HG03457 (cell line): ENCODE data around the gene CNDP1.
"Not testable (repeated sequence)": the region's sequence is repeated elsewhere in the genome, so short reads cannot be mapped to it uniquely, and the experiment has no call there.

Source experiments
- ATAC-seq: cut with Tn5 transposase; IDR thresholded peaks from one replicate; pipeline ENCODE4 v1.9.1; 2021; ENCODE audit warnings: moderate number of reproducible peaks; ENCODE audit not compliant: unreplicated experiment

The CNDP1 gene

DNA sequence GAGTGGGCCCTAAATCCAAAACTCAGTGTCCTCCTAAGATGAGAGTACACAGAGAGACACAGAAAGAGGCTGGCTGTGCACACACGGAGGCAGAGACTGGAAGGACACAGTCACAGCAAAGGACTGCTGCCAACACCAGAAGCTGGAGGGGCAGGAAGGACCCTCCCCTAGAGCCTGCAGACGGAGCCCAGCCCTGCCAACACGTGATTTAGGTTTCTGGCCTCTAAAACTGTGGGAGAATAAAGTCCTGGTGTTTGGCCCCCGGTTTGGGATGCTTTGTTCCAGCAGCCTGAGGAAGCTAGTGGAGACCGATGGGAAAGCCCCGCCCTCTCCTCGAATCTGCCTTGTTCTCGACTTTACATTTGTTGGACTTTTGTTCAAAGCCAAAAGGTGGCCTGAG is 10.6 kb downstream of the CNDP1 start:
- ATAC-seq: no peak

DNA sequence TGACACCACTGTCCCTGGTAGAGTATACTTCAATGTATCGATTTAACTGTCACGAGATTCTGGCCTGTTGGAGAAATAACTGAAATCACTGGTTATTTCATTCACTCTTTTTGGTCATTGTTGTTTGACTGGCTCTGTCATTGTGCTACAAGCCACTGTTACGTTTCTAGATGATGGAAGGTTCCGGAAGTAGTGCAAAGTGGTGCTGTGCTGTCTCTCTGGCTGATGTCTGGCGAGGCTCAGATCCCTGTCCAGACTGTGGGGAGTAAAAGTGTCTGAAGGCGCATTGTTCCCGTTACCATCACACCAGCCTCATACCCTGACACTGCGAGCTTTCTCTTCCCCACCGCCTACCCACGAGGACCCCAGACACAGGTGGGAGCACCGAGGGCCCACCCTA is 11.7 kb downstream of the CNDP1 start:
- no peak for ATAC-seq

DNA sequence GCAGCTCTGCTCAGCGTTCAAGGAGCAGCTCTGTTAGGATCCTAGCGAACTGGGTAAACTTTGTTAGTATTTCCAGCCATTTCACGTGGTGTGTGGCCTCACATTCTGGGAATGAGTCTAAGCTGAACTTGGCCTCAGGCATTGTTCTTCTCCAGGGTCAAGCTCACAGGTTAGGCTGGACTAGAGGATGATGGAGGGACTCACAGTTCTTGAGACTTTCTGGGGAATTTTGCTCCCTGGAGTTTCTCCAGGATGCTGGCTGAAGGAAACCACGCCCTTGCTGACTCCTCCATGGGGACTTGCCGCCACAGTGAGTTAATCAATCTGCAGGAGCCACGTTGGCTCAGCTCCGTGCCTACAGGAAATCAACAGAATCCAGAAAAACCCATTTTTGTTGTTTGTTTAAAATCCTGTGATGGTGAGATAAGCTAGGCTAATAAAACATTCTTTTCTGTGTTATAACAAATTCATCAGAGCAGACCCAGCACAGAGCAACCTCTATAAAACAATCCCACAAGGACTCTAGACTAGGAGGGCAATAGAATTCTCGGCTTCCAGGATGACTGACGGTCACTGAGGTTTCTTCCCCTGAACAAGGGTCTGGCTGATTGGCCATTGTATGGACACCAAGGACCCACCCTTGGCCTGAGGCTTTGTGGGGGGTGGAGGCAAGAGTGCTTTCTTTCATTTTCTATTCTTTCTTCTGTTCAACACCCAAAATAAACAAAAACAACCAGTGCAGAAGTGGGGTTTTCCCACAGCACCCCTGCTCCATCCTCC is 12.6 kb downstream of the CNDP1 start:
- ATAC-seq: no peak

DNA sequence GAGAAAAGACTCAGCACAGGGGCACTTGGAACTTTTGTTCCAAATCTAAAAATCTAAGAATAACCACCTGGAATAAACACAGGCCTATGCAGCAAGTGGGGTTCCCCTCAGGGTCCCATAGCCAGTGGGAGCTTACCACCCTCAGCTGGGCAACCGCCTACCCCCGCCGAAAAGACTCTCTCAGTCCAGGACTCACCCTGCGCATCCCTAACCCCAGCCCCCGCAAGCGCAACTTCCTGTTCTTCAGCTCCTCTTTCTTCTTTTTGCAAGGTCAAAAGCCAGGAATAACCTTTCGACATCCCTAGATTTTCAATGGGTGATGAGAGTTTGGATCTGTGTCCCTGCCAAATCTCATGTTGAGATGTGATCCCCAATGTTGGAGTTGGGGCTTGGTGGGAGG is 13.6 kb downstream of the CNDP1 start:
- ATAC-seq: no peak

DNA sequence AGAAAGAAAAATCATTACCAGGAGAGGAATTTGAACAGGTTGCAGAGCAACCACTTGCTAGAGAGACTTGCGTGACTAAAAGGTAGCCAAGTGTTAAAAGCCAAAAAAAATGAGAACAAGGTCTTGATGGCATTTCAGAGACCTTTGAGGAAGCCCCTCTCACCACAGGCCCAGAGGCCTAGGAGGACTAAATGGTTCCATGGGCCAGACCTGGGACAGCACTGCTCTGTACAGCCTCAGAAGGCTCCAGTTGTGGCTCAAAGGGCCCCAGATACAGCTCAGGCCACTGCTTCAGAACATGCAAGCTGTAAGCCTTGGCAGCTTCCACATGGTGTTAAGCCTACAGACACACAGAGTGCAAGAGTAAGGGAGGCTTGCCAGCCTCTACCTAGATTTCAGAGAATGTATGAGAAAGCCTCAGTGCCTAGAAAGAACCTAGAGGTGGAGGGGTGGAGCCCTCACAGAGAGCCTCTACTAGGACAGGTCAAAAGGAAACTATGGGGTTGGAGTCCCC is 15.3 kb downstream of the CNDP1 start:
- ATAC-seq: no peak

DNA sequence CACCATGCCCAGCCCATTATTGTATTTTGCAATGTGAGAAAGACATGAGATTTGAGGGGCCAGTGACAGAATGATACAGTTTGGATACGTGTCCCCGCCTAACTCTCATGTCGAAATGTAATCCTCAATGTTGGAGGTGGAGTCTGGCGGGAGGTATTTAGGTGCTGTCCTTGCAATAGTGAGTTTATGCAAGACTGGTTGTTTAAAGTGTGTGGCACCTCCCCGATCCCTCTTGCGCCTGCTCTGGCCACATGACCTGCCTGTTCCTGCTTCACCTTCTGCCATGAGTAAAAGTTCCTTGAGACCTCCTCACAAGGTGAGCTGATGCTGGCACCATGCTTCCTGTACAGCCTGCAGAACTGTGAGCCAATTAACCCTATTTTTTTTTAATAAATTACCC is 16.6 kb downstream of the CNDP1 start:
- no peak for ATAC-seq

DNA sequence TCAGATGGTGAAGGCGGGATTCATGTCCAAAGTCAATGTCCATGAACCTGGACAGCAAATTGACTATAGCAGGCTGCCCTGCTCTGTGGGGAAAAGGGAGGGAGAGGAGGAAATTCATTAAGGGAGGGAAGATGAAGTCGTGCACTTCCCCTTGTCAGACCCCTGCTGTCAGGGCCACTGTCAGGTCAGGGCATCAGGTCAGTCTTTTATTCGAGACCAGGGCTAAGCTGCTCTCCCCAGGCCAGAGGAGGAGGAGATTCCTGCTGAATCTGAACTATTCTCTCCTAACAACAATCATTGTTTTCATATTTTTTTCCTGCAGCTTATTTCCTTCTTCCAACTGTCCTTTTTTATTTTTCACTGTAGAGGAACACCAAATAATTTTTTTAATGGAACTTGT is 17.2 kb downstream of the CNDP1 start:
- no peak for ATAC-seq

DNA sequence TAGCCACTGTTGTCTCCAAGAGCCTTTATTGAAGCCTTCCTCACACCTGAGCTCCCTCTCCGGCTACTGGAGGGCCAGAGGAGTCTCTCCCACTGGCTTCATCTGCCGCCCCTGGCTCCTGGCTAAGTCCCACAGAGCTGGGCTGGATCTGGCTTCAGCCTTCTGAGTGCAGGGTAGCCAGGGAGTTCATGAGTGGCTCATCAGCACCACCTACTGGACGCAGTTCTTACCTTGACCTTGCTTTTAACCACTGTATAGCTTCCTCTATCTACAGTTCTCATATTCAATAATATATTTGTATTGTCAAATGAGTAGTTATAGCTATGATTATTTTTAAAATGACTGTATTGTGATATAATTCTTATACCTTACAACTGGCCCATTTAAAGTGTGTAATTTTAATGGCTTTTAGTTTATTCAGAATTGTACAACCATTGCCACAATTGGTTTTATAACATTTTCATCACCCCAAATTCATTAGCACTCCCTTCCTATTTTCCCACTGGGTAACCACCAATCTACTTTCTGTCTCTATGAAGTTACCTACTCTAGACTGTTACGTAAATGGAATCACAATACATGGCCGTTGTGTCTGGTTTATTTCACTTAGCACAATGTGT is 17.7 kb downstream of the CNDP1 start:
- ATAC-seq: peak; percentile 97

DNA sequence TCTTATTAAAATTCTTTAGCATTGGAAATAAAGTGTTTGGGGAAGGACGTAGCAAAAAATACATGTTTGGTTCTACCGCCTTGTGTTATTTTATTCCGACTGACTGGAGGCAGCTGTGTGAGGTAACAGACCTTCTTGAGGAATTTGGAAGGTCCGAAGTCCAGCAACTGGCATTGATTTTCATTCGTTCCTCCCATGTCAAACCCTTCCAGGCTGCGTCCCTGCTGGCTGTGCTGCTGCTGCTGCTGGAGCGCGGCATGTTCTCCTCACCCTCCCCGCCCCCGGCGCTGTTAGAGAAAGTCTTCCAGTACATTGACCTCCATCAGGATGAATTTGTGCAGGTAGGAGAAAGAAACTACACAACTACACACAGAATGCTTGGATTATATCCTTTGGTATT is 21.8 kb downstream of the CNDP1 start:
- no peak for ATAC-seq

DNA sequence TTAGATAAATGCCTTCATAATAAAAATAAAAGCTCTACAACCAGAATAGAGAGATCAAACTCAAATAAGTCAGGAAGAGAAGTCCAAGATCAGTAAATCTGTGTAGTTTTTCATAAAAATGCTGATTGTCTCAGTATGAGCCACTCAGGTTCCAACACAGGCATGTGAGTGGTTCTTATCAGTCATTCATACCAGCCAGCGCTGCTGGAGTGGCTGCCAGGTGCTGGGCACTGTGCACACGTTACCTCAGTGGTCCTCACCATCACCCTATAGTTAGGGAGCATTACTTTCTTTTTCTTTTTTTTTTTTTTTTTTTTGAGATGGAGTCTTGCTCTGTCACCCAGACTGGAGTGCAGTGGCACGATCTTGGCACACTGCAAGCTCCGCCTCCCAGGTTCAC is 23.8 kb downstream of the CNDP1 start:
- ATAC-seq: no peak

DNA sequence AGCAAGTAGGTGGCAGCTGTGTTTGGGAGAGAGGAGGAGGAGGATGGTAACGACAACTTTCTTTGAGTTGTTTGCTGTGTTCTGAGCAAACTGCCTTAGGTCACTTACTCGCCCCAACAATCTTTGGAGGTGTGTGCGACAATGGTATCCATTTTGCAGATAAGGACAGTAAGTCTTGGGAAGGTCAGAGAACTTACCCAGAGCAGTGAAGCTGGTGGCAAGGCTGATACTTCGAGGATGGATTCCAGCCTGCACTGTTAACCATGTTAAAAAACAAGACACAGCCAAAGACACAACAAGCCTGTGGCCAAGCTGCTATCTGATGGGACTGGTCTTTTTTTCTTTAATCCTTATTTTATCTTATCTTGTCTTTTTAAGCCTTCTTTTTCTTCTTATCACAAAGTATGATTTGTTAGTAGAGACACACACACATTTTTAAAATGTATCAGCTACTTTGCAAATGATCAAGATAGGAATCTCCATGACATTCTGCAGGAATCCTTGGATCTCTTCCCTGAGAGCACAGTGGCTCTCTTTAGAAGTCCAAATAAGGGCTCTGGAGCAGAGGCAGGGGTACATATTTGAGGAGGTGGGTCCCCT is 27.9 kb downstream of the CNDP1 start:
- no peak for ATAC-seq

DNA sequence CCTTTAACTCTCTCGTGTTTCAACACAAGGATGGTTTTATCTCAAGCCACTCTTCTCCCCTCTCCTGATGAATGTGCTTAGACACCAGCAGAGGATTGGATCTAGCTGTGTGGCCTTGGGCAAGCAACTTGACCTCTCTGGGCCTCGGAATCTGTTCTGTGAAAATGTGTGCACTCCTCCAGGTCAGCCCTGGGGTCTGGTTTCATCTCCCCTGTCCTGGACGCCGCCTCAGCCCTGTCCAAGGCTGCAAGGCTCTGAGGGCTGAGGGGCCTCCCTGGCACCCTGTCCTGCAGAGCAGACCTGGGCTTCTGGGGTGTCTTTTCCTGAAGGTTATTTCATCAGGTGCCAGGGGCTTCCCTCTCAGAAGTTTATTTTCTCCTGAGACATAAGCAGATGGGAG is 28.5 kb downstream of the CNDP1 start:
- ATAC-seq: no peak

DNA sequence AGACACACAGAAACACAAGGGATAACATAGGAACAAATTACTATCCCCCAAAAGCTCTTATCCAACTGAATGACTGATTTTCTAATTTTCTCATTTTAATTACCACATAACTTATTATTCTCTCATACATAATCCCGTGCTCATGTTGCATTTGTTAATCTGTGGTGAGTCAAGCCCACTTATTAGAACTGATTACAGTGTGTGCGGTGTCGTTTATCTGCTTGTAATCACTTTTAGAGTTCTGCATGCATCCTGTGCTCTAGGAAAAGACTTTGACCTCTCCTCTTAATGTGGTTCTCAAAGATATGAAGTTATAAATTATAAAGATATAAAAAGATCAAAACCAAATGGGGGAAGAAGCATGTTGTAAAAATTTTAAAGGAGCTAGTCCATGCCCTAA is 29.7 kb downstream of the CNDP1 start:
- no peak for ATAC-seq

DNA sequence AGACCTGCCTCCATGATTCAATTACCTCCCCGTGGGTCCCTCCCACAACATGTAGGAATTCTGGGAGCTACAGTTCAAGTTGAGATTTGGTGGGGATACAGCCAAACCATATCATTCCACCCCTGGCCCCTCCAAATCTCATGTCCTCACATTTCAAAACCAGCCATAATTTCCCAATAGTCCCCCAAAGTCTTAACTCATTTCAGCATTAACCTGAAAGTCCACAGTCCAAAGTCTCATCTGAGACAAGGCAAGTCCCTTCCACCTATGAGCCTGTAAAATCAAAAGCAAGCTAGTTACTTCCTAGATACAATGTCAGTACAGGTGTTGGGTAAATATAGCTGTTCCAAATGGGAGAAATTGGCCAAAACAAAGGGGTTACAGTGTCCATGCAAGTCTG is 30.9 kb downstream of the CNDP1 start:
- not testable (repeated sequence) for ATAC-seq

DNA sequence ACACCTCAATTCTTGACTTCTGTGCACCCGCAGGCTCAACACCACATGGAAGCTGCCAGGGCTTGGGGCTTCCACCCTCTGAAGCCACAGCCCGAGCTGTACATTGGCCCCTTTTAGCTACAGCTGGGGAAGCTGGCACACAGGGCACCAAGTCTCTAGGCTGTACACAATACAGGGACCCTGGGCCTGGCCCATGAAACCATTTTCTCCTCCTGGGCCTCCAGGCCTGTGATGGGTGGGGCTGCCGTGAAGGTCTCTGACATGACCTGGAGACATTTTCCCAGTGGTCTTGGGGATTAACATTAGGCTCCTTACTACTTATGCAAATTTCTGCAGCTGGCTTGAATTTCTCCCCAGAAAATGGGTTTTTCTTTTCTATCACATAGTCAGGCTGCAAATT is 31.7 kb downstream of the CNDP1 start:
- ATAC-seq: not testable (repeated sequence)

DNA sequence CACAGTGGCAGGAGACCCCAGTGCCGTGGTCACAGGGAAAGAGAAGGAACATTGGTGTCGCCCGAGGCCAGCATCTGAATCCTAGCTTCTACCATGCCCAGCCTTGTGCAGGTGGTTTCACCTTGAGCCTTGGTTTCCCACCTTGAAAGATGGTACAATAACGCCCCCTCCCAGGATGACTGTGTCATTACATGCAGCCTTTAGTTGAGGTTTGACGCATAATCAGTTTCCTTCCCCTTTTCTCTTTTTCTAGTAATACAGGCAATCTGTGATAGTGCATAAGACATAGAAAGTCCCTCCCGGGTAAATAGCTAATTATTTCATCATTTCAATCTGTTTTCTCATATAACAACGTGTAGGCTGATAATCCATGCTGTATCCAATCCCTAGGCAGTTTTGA is 33.5 kb downstream of the CNDP1 start:
- ATAC-seq: no peak

DNA sequence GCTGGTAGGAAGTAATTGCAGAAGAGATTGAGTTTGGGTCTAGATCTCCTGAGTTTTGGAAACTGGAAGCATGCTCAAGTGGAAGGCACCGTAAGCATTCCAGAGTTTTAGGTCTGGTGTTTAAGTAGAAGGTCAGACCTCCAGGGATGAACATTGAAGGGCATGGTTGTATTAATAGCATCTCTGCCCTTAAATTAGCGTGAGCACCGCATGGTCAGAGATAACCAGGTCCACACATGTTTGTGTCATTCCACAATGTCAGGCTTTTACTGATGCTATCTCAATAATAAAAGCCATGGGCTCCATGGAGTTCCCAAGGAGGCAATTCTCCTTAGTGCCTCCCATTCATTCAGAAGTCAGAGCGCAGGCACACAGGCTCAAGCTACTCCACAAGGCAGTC is 35.1 kb downstream of the CNDP1 start:
- ATAC-seq: no peak

DNA sequence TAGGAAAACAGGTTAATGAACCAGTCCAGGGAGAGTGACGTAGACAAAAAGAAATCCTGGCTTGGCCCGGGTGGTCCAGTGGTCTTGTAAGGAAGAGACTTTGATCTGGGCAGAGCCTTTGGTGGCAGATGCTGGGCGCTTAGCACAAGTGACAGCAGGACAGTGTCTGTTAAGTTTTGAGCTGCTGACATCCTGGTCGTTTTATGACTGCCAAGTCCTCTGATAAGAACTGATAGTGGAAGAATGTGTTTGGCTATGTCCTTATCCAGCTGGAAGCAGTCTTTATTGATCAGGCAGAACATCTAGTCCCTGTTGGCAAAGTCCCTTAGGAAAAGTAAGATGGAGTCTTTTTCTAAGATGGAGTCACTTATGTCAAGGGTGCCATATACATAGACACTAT is 36.0 kb downstream of the CNDP1 start:
- no peak for ATAC-seq

DNA sequence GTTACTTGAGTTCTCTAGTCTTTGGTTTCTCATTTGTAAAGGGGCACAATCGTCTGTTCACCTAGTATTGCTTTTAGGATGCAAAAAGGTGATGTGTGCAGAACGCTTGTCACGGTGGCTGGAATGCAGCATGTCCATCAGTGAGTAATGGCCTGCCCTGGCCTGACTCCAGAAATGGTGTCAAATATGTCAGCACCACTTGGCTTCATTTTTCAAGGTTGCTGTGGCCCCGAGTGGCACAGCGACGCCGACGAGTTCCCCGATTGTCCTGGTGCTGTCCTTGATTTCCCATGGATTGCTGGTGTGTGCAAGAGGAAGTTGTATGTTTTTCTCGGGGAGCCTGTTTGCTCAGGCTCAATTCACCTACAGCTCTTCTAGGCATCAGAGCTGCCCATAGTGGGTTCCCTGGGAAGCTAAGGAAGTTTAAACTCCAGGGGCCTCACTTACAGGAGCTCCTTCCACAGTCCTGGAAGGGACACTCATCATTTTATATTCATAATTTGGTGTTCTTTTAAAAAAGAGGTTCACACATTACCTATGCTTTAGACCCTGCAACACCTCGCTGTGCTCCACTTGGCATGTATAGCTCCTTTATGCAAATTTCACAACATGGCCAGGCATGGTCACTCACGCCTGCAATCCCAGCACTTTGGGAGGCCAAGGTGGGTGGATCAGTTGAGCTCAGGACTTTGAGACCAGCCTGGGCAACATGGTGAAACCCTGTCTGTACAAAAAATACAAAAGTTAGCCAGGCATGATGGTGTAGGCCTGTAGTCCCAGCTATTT is 37.8 kb downstream of the CNDP1 start:
- ATAC-seq: no peak

DNA sequence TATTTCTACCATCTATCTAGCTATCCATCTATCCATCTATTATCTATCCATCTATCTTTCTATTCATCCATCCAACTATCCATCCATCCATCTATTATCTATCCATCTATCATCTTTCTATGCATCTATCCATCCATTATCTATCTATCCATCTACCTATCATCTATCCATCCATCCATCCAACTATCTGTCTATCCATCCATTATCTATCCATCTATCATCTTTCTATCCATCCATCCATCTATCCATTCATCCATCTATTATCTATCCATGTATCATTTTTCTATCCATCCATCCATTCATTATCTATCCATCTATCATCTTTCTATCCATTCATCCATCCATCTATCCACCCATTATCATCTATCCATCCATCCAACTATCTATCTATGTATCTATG is 38.8 kb downstream of the CNDP1 start:
- ATAC-seq: no peak

DNA sequence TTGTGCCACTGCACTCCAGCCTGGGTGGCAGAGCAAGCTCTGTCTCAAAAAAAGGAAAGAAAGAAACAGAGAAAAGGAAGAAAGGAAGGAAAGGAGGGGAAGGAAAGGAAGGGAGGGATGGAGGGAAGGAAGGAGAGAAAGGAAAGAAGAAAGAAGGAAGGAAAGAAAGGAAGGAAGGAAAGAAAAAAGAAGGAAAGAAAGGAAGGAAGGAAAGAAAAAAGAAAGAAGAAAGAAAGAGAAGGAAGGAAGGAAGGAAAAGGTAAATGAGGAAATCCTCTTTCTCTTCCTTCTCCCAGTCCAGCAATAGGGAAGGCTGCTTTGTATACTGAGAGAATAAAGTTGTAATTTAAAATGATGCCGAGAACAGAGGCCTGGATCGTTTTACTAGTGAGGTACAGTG is 40.6 kb downstream of the CNDP1 start:
- no peak for ATAC-seq
